HTR-8/SVneo (cell line): ENCODE results near the gene BMP10.
A peak's percentile ranks its signal among the peaks of the same experiment; 100 is the strongest.

Experiments
- DNase-seq: peaks from one replicate; pipeline ENCODE4 v3.0.0; 2011; ENCODE audit warnings: low spot score, mixed read lengths; ENCODE audit not compliant: insufficient read length
- FAIRE-seq: peaks from 2 replicates; lab custom pipeline; 2011; peaks lifted over from hg19 to GRCh38; lab: Jason Lieb, UNC

BMP10 gene

GRCh38 chr2:68855550-68855949 is 15.6 kb downstream of the BMP10 start:
- FAIRE-seq (no peak), DNase-seq (no peak)

GRCh38 chr2:68854476-68854875 is 16.7 kb downstream of the BMP10 start:
- DNase-seq, result no peak
- no peak for FAIRE-seq

- DNase-seq (no peak), FAIRE-seq (no peak)
Observed at GRCh38 chr2:68853915-68854314, 17.3 kb downstream of the BMP10 start.

- DNase-seq, result no peak
- FAIRE-seq, result no peak
Observed at GRCh38 chr2:68853035-68853434, 18.2 kb downstream of the BMP10 start.

GRCh38 chr2:68850524-68850923 is 20.7 kb downstream of the BMP10 start:
- FAIRE-seq (no peak), DNase-seq (no peak)

GRCh38 chr2:68849579-68850030 is 21.6 kb downstream of the BMP10 start:
- DNase-seq (no peak), FAIRE-seq (no peak)

- no peak for FAIRE-seq
- DNase-seq, result no peak
Observed at GRCh38 chr2:68847751-68848150, 23.4 kb downstream of the BMP10 start.

GRCh38 chr2:68846091-68846490 is 25.1 kb downstream of the BMP10 start:
- FAIRE-seq, result no peak
- no peak for DNase-seq

- no peak for FAIRE-seq
- DNase-seq, result no peak
Observed at GRCh38 chr2:68845043-68845442, 26.2 kb downstream of the BMP10 start.

GRCh38 chr2:68839260-68839833 is 31.9 kb downstream of the BMP10 start:
- DNase-seq (peak; percentile 19), FAIRE-seq (no peak)

GRCh38 chr2:68838641-68839040 is 32.6 kb downstream of the BMP10 start:
- no peak for DNase-seq
- FAIRE-seq, result no peak

- DNase-seq, result no peak
- no peak for FAIRE-seq
Observed at GRCh38 chr2:68837861-68838341, 33.3 kb downstream of the BMP10 start.

- peak; percentile 49 for DNase-seq
- no peak for FAIRE-seq
Observed at GRCh38 chr2:68837164-68837860, 33.9 kb downstream of the BMP10 start.

- FAIRE-seq (no peak), DNase-seq (no peak)
Observed at GRCh38 chr2:68835621-68836020, 35.6 kb downstream of the BMP10 start.

- no peak for FAIRE-seq
- no peak for DNase-seq
Observed at GRCh38 chr2:68834737-68835376, 36.3 kb downstream of the BMP10 start.

GRCh38 chr2:68833162-68833561 is 38.0 kb downstream of the BMP10 start:
- no peak for DNase-seq
- no peak for FAIRE-seq

GRCh38 chr2:68832233-68832869 is 38.8 kb downstream of the BMP10 start:
- FAIRE-seq (no peak), DNase-seq (peak; percentile 15)

GRCh38 chr2:68831686-68832232 is 39.4 kb downstream of the BMP10 start:
- DNase-seq (no peak), FAIRE-seq (no peak)

- no peak for DNase-seq
- no peak for FAIRE-seq
Observed at GRCh38 chr2:68829749-68830148, 41.4 kb downstream of the BMP10 start.

- FAIRE-seq (peak; percentile 73), DNase-seq (peak; percentile 94)
Observed at GRCh38 chr2:68828887-68829708, 42.1 kb downstream of the BMP10 start.
